ENCODE measurements around the gene PABPN1. TPM values are rescaled to one million over a fixed set of nuclear protein-coding genes. Genes with fewer than 3 reads are reported as not detected.

The PABPN1 gene
- total RNA-seq, 2 experiments from 2014 or later = 167 to 314 TPM

DNA sequence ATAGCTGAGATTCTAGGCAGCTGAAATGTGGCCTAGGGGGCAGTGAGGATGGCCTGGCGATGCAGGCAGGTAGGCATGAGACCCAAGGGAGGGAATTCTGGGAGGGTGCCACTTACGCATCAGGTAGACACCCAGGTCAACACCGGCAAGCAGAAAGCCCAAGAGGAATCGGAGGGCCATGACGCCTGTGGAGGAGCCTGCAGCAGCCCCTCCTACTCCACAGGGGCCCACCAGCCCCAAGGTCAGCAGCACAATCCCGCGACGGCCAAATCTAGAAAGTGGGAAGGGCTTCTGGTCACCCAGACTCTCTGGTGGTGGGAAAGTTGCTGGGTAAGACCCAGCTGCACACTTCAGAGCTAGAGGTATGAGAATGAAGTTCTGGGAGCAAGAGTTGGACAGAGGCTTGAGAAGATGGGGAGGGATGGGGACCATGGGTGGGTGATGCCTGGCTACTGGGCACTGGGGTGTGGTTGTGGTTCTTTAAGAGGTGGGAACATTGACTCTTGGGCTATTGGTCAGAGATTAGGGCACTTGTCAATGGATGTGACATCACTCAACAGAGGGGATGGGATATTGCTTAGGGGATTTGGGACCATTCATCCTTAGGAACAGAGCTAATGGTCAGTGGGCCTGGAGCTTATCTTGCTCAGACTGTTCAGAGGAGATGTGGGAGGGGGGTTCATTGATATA lies 28.0 kb downstream of the PABPN1 start:
- Histone ChIP-seq H3K79me2 (ENCODE audit: insufficient read depth, low read depth, low read length) (no peaks in the 10 kb centered on the region), H3K9me3 (ENCODE audit: low read length) (no peaks in the 10 kb centered on the region), H3K4me3 (ENCODE audit: low read depth, low read length, poor library complexity, severe bottlenecking) (no peak overlapping the region), H2AFZ (ENCODE audit: low read length) (no peak overlapping the region), H3K4me1 (ENCODE audit: insufficient read depth, low read length, poor library complexity, severe bottlenecking) (no peaks in the 10 kb centered on the region), H4K20me1 (ENCODE audit: insufficient read depth, low read length) (no peaks in the 10 kb centered on the region), H3K9me2 (ENCODE audit: insufficient read depth, low read length) (no peaks in the 10 kb centered on the region), H3K36me3 (ENCODE audit: insufficient read depth, low read length) (no peaks in the 10 kb centered on the region), H3K4me2 (ENCODE audit: low read length) (no peak overlapping the region), H3K27ac (ENCODE audit: low read depth, low read length, poor library complexity, severe bottlenecking) (no peak overlapping the region)
- ChIA-PET CTCF (ENCODE audit: unreplicated experiment) (no interaction called here), POLR2A (no interaction called here)
- no peak for DNase-seq (ENCODE audit: low spot score)
- TF ChIP-seq EZH2phosphoT487 (IDR thresholded peaks at IDR 0.05; ENCODE audit: borderline replicate concordance, low read depth, low read length) = no peak
- TF ChIP-seq, protein P1, sequence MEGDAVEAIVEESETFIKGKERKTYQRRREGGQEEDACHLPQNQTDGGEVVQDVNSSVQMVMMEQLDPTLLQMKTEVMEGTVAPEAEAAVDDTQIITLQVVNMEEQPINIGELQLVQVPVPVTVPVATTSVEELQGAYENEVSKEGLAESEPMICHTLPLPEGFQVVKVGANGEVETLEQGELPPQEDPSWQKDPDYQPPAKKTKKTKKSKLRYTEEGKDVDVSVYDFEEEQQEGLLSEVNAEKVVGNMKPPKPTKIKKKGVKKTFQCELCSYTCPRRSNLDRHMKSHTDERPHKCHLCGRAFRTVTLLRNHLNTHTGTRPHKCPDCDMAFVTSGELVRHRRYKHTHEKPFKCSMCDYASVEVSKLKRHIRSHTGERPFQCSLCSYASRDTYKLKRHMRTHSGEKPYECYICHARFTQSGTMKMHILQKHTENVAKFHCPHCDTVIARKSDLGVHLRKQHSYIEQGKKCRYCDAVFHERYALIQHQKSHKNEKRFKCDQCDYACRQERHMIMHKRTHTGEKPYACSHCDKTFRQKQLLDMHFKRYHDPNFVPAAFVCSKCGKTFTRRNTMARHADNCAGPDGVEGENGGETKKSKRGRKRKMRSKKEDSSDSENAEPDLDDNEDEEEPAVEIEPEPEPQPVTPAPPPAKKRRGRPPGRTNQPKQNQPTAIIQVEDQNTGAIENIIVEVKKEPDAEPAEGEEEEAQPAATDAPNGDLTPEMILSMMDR (conservative IDR thresholded peaks at IDR 0.05; ENCODE audit: low read length) = no peak
- no TSS peak for BruUV-seq (replicated peaks)
- intact Hi-C loops (cut with micrococcal nuclease; ENCODE audit: unreplicated experiment) = no loop called here

DNA sequence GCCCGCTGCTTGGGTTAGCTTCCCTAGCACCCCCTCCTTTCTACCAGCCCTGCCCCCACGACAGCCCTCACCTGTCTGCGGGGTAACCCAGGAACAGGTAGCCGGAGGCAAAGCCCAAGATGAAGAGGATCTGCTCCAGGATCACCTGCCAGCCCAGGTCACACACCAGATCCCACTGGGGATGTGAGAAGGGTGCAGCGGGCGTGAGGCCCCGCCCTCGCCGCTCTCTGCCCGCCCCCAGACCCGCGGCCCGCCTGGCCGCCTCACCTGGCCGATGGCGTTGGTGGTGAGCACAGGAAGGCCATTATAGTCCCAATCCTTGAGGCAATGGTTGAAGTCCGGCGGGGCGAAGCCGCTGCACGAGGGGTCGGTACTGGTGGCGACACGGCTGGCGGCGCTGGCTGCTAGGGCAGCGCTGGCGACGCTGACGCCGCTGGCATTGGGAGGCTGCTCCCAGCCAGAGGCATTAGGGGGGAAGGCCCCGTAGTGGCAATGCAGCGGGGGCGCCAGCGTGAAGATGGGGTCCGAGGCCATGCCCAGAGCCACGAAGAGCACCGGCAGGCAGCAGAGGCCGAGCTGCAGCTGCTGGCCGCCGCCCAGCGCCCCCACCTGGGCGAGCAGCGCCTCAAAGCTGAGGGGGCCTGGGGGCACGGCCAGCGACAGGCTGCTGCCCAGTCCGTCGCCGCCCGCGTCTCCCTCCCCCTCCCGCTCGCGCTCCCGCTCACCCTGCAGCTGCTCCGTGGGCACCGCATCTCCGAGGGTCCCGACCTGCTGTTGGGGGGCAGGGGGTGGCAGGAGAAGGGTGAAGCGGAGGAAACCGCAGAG lies 30.6 kb downstream of the PABPN1 start:
- Histone ChIP-seq H4K20me1 (ENCODE audit: insufficient read depth, low read length) (no peaks in the 10 kb centered on the region), H3K9me3 (ENCODE audit: low read length) (no peaks in the 10 kb centered on the region), H3K4me2 (ENCODE audit: low read length) (no peak overlapping the region), H2AFZ (ENCODE audit: low read length) (no peak overlapping the region), H3K36me3 (ENCODE audit: insufficient read depth, low read length) (no peaks in the 10 kb centered on the region), H3K9me2 (ENCODE audit: insufficient read depth, low read length) (no peaks in the 10 kb centered on the region), H3K79me2 (ENCODE audit: insufficient read depth, low read depth, low read length) (no peaks in the 10 kb centered on the region), H3K27ac (ENCODE audit: low read depth, low read length, poor library complexity, severe bottlenecking) (no peak overlapping the region), H3K4me3 (ENCODE audit: low read depth, low read length, poor library complexity, severe bottlenecking) (no peak overlapping the region), H3K4me1 (ENCODE audit: insufficient read depth, low read length, poor library complexity, severe bottlenecking) (no peaks in the 10 kb centered on the region)
- POLR2A ChIA-PET = no interaction called here
- DNase-seq (ENCODE audit: low spot score) = no peak
- no peak for TF ChIP-seq EZH2phosphoT487 (IDR thresholded peaks at IDR 0.05; ENCODE audit: borderline replicate concordance, low read depth, low read length)
- TF ChIP-seq, protein P1 (conservative IDR thresholded peaks at IDR 0.05; ENCODE audit: low read length) = no peak
- CTCF ChIA-PET (ENCODE audit: unreplicated experiment) = no interaction called here
- no TSS peak for BruUV-seq (replicated peaks)
- intact Hi-C loops (cut with micrococcal nuclease; ENCODE audit: unreplicated experiment) = no loop called here
